ENCODE results near the gene PADI3.
"Not testable (repeated sequence)": the region's sequence is repeated elsewhere in the genome, so short reads cannot be mapped to it uniquely, and the experiment has no call there.

Gene PADI3

GRCh38 chr1:17297991-17298390 is 49.1 kb downstream of the PADI3 start:
- no peak for FAIRE-seq
- no peak for DNase-seq (ENCODE audit: low spot score)

GRCh38 chr1:17301767-17302166 is 52.9 kb downstream of the PADI3 start:
- no peak for FAIRE-seq

GRCh38 chr1:17304151-17304825 is 55.4 kb downstream of the PADI3 start:
- DNase-seq (ENCODE audit: low spot score) (no peak), FAIRE-seq (no peak)

More at GRCh38 chr1:17301767-17302166, 52.9 kb downstream of the PADI3 start:
- DNase-seq (ENCODE audit: low spot score) = no peak

- DNase-seq (ENCODE audit: low spot score) (no peak), FAIRE-seq (no peak)
These were observed 55.9 kb downstream of the PADI3 start for GRCh38 chr1:17304826-17305175.

DNA sequence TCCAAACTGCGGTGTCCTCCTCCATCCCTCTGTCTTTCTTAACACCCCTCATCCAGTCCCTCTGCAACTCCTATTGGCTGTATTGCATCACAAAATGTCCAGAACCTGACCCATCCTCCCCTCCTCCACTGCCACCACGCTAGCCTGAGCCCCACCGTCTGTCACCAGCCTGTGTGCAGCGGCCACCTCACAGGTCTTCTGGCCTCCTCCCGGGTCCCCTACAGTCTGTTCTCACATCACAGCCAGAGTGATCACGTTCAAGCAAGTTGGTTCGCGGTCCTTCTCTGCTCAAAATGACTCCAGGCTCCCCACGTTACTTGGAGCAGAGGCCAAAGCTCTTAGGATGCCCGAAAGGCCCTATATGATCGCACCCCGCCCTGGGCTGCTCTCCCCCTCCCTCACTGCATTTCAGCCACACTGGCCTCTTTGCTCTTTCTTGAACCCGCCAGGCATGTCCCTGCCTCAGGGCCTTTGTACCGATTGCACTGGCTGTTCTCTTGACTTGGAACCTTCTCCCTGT is 56.7 kb downstream of the PADI3 start:
- no peak for FAIRE-seq

DNA sequence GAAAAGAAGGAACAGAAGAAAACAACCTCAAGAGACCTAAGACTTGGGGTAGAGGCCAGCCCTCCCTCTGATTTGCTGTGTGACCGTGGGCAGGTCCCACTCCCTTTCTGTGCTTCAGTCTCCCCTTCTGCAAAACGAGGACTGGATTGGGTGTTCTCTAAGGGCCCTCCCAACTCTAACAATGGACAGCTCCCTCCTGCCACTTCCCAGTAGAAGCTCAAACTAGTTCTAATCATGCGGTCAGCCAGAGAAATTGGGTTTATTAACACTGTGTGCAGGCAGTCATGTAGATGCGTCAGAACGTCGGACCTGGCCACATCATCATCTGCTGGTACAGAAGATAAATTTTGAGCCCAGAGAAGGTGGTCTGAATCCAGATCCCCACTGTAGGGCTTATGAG is 57.5 kb downstream of the PADI3 start:
- DNase-seq (ENCODE audit: low spot score) (no peak), FAIRE-seq (no peak)

More for the DNA sequence above, 56.7 kb downstream of the PADI3 start:
- no peak for DNase-seq (ENCODE audit: low spot score)

- FAIRE-seq = no peak
These were observed 58.0 kb downstream of the PADI3 start for GRCh38 chr1:17306921-17307320.

DNA sequence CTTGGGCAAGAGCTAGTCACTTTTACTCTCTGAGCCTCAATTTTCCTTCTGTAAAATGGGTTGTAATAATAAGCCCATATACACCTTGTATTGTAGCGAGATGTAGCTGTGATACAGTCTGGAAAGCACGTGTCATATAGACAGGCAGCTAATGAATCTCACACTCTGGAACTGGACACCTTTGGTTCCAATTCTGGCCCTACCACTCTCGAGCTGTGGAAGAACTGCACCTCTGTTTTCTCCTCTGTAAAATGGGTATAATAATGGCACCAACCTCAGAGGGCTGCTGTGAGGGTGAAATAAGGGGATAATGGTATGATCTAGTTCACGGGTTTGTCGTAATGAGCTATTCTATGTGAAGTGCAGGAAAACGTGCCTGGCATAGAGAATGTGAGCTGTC is 58.4 kb downstream of the PADI3 start:
- FAIRE-seq (no peak), DNase-seq (ENCODE audit: low spot score) (no peak)

More at GRCh38 chr1:17306921-17307320, 58.0 kb downstream of the PADI3 start:
- DNase-seq (ENCODE audit: low spot score) = no peak

- FAIRE-seq = no peak
- peak; percentile 50 for DNase-seq (ENCODE audit: low spot score)
These were observed 59.0 kb downstream of the PADI3 start, which contains the start of gene PADI4 for GRCh38 chr1:17307946-17308345. PADI4 (plus strand) TSS chr1:17308197; CDS start chr1:17308223, 26 bp downstream.

DNA sequence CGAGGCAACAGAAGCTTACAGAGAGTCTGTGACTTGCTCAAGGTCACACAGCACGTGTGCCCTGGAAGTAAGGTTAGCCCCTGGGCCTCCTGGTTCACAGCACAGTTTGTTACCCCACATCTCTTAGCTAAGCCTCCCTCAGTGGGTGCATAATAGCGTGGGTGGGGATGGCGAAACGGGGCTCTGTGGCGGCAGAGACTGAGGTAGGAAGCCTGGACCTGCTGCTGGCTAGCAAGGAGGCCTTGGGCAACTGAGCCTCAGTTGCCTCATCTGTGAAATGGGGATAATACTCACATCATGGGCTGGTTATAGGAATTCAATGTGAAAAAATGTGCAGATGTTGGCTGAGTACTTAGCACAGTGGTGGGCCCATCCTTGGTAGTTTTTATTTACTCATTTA is 59.7 kb downstream of the PADI3 start:
- DNase-seq (ENCODE audit: low spot score) (no peak), FAIRE-seq (no peak)

DNA sequence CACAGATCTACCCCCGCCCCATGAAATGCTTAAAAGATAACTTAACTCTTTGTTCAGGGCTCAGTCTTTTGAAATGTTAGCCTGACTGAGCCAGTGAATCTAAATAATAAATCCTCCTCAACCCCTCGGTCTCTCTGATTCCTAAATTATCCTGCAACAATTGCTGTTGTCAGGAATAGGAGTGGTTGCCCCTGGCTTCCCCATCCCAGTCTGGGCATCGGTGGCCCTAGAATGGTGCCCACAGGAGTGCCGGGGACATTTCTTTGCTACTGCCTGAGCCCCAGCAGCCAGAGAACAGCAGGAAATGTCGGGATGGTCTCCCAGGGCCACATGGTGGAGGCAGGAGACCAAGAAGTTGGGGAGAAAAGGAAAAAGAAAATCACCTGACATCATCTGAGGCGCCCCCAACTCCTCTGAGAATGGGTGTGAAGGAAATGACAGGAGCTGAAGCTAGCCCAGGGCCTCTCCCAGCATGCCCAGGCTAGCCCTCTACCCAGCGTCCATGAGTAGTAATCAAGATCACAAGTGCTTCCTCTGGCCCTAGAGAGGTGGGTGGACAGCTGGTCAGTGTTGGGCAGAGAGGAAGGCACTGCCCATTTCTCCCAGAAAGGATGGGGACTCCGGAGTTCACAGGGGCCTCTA is 60.6 kb downstream of the PADI3 start:
- no peak for FAIRE-seq
- no peak for DNase-seq (ENCODE audit: low spot score)

DNA sequence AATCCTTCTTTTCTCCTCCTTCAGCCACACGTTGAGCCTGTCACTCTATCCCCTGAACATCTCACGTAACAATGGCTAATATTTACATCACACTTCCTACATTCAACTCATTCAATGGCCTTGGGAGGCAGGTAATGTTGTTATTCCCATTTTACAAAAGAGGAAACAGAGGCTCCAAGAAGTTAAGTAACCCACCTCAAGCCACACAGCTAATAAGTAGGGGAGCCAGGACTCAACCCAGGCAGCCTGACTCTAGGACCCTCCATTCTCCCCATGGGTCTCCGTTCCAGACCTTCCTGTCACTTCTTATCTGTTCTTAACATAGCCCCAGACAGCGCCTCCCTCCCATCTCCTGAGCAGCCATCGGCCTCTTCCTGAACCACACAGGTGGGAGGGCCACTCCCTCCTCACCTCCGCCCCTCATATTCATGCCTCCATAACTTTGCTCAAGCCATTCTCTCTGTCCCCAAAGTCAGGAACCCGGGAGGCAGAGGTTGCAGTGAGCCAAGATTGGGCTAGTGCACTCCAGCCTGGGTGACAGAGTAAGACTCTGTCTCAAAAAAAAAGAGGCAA is 61.3 kb downstream of the PADI3 start:
- FAIRE-seq = no peak

DNA sequence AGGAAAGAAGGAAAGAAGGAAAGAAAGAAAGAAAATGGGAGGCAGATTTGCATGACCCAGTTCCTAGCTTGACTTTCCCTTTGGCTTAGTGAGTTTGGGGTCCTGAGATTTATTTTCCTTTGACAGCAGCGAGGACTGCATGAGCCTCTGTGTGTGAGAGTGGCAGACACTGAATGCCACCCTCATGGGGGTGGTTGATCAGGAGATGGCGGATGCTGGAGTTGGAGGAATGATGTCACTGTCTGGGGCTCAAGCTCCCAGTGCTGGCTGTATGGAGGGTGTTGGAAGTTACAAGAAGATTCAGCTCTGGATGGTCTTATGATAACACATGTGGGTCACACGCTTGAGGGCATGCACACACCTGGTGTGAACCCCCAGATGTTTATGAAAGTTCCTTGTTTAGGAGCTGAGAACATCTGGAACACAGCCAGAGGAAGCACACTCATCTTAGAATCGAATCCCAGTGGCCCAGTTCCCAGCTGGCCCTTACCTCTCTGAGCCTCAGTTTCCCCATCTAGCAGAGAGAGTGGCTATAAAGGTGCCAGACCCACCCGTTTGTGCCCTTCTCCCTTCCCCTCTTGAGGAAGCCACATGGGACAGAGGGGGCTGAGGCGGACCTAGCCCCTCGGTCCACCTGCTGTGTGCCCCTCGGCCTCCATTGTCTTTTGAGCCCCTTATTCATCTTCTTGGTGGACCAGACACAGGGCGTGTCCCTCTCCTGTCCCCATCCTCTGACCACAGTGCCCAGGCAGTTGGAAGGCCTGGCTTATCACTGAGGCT is 64.8 kb downstream of the PADI3 start:
- FAIRE-seq (no peak), DNase-seq (ENCODE audit: low spot score) (no peak)

More for the DNA sequence above, 61.3 kb downstream of the PADI3 start:
- no peak for DNase-seq (ENCODE audit: low spot score)

DNA sequence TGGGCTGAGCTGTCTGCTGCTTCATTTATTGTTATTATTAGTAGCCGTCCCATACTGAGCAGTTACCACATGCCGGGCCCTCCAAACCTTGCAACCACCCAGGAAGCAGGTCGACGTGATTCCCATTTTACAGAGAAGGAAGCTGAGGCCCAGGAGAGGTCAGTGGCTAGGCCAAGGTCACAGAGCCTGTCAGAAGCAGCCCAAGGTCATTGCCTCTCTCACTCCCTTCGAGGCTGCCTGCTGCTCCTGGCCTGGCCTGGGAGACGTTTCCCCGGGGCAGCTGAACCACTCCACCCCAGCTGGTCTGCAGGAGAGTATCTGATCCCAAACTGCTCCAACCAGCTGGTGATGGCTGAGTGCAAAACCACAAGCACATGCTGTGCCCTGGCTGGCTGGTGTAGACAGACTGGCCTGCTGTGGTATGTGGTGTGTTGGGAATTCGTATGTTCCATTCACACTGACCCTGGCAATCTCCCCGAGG is 65.6 kb downstream of the PADI3 start:
- DNase-seq (ENCODE audit: low spot score) (no peak), FAIRE-seq (peak; percentile 20)

GRCh38 chr1:17315542-17316130 is 66.7 kb downstream of the PADI3 start:
- no peak for DNase-seq (ENCODE audit: low spot score)
- no peak for FAIRE-seq

GRCh38 chr1:17316704-17317103 is 67.8 kb downstream of the PADI3 start:
- no peak for DNase-seq (ENCODE audit: low spot score)
- FAIRE-seq = no peak

DNA sequence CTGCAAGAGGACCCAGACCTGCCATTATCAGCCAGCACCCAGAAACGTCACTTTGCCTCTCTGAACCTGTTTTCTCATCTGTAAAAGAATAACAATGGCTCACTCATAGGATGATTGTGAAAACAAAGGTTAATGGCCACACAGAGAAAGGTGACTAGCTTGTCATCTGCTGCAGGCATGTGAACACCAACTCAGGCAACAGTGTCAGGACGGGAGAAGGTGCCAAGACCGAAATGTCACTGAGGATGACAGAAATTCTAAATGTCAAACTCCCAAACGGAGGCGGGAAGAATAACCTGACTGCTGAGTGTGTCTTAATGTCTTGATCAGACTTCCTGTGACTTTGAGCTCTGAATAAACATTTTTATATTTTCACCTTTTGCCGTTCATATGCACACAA is 69.4 kb downstream of the PADI3 start:
- FAIRE-seq (no peak), DNase-seq (ENCODE audit: low spot score) (no peak)

- FAIRE-seq = no peak
These were observed 70.9 kb downstream of the PADI3 start for GRCh38 chr1:17319561-17320350.

GRCh38 chr1:17321857-17322390 is 73.0 kb downstream of the PADI3 start:
- DNase-seq (ENCODE audit: low spot score); FAIRE-seq: not testable (repeated sequence)

More at GRCh38 chr1:17319561-17320350, 70.9 kb downstream of the PADI3 start:
- no peak for DNase-seq (ENCODE audit: low spot score)

- DNase-seq (ENCODE audit: low spot score) (no peak), FAIRE-seq (no peak)
These were observed 80.0 kb downstream of the PADI3 start for GRCh38 chr1:17328855-17329254.

All from urothelium cell line (cell line).